ENCODE results near the gene GPRC5C. TPM values are rescaled to one million over a fixed set of nuclear protein-coding genes. Genes with fewer than 3 reads are reported as not detected.

Gene GPRC5C
- total and polyA plus RNA-seq, 11 donors = 22.2 to 59.9 (median 35.3) TPM

DNA sequence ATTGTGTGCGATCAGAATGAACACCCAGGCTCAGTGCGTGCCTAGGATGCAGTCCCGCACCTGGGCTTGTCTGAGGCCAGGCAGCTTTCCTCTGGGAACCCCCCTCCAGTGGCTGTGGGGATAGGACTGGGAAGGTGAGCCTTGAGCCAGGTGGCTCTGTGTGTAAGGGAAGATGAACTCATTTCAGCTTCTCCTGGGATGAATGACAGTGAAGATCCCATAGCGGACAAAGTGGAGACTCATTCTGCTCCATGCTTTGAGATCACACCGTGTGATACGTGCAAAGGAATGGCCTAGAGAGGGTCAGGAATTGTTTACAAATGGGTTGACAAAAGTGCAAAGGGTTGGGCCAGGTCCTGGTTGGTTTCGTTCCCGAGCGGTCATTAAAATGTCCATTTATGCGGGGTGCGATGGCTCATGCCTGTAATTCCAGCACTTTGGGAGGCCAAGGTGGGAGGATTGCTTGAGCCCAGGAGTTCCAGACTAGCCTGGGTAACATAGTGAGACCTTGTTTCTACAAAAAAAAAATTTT is 15.8 kb downstream of the GPRC5C start:
- DNase-seq = no peak
- no peaks in the 10 kb centered on the region for H3K27me3 ChIP-seq
- peaks cover under 1 to 83% (median 56%) of the 10 kb centered on the region in 12 donors for H3K4me1 ChIP-seq
- H3K4me3 ChIP-seq = no peak overlapping the region
- TF ChIP-seq POLR2A (IDR thresholded peaks at IDR 0.05) = no peak
- peaks cover 0 to 16% (median 0%) of the 10 kb centered on the region in 9 donors for H3K36me3 ChIP-seq
- peak overlapping the region in 11 of 12 donors; percentile 52 to 99 (median 86) for H3K27ac ChIP-seq
- ATAC-seq = no peak
- 89 to 93% (median 91%) methylated on average over 11 of the region's 11 CpGs for WGBS, 4 donors
- intact Hi-C loops (cut with DNase I) = loop anchor here in 1 of 10 donors (10.0 kb wide), 1 partner anchor 233 kb away; the partner anchor contains the start of gene TTYH2
- H3K9me3 ChIP-seq = no peaks in the 10 kb centered on the region

DNA sequence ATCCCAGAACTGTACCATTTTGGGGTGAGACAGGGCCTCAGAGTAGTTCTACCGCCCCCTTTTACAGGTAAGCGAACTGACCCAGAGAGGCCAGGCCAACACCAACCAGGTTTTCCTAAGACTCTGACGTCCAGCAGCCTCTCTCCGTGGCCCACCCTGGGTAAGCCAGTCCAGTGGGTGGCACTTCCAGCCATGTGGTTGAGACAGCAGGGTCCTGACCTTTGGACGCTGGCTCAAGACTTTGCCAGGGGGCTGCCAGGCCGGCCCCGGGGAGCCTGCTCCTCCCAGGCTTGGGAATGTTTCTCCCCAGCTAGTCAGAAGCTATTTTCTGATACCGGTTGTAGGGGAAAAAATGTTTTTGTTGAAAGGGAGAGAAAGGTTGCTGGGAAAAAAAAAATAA is 16.9 kb downstream of the GPRC5C start:
- Histone ChIP-seq H3K27me3 (peaks cover 0 to 5% (median 0%) of the 10 kb centered on the region in 9 donors), H3K4me3 (no peak overlapping the region), H3K4me1 (peaks cover 3 to 83% (median 56%) of the 10 kb centered on the region in 12 donors), H3K36me3 (peaks cover 0 to 16% (median 0%) of the 10 kb centered on the region in 9 donors), H3K9me3 (no peaks in the 10 kb centered on the region), H3K27ac (peak overlapping the region in 10 of 12 donors; percentile 27 to 99 (median 76))
- ATAC-seq = no peak
- intact Hi-C loops (cut with DNase I) = loop anchor here in 1 of 10 donors (10.0 kb wide), 1 partner anchor 234 kb away; the partner anchor contains the start of gene TTYH2
- DNase-seq = peak in 2 of 5 donors; percentile 23 to 30
- TF ChIP-seq, protein P1, sequence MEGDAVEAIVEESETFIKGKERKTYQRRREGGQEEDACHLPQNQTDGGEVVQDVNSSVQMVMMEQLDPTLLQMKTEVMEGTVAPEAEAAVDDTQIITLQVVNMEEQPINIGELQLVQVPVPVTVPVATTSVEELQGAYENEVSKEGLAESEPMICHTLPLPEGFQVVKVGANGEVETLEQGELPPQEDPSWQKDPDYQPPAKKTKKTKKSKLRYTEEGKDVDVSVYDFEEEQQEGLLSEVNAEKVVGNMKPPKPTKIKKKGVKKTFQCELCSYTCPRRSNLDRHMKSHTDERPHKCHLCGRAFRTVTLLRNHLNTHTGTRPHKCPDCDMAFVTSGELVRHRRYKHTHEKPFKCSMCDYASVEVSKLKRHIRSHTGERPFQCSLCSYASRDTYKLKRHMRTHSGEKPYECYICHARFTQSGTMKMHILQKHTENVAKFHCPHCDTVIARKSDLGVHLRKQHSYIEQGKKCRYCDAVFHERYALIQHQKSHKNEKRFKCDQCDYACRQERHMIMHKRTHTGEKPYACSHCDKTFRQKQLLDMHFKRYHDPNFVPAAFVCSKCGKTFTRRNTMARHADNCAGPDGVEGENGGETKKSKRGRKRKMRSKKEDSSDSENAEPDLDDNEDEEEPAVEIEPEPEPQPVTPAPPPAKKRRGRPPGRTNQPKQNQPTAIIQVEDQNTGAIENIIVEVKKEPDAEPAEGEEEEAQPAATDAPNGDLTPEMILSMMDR (IDR thresholded peaks at IDR 0.05) = no peak
- TF ChIP-seq POLR2A (IDR thresholded peaks at IDR 0.05) = no peak
- WGBS, 4 donors = 79 to 90% (median 85%) methylated on average over 8 of the region's 8 CpGs

- peak in 1 of 5 donors; percentile 27 for DNase-seq
- TF ChIP-seq, protein P1 (IDR thresholded peaks at IDR 0.05) = no peak
- H3K9me3 ChIP-seq = no peaks in the 10 kb centered on the region
- intact Hi-C loops (cut with DNase I) = loop anchor here in 1 of 10 donors (10.0 kb wide), 1 partner anchor 235 kb away; the partner anchor contains the start of gene TTYH2
- H3K36me3 ChIP-seq = peaks cover 0 to 16% (median 0%) of the 10 kb centered on the region in 9 donors
- ATAC-seq = no peak
- peaks cover 0 to 5% (median 0%) of the 10 kb centered on the region in 9 donors for H3K27me3 ChIP-seq
- peak overlapping the region in 11 of 12 donors; percentile 43 to 99 (median 66) for H3K27ac ChIP-seq
- H3K4me1 ChIP-seq = peaks cover 3 to 81% (median 54%) of the 10 kb centered on the region in 12 donors
- 75 to 81% (median 78%) methylated on average over 11 of the region's 11 CpGs for WGBS, 4 donors
- H3K4me3 ChIP-seq = no peak overlapping the region
Observed at GRCh38 chr17:74449306-74449705, 17.4 kb downstream of the GPRC5C start.

DNA sequence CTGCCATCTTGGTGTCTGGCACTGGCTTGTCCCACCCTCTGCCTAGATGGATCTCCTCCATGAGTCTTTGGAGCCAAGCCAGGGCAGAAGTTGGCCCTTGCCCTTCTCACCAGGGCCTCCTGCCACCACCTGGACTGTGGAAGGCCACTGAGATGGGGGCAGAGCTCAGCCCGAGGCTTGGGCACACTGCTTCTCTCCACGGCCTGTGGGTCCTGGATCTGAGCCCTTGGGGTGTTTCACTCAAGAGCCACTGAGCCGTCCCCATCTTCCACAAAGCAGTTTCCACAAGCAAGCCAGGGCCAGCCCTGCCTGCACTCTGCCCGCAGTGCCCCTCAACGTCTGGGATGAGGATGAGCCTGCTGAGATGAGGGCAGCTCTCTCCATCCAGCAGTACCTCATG is 17.9 kb downstream of the GPRC5C start:
- Histone ChIP-seq H3K36me3 (peaks cover 0 to 16% (median 0%) of the 10 kb centered on the region in 9 donors), H3K27ac (peak overlapping the region in 11 of 12 donors; percentile 33 to 99 (median 66)), H3K9me3 (no peaks in the 10 kb centered on the region), H3K4me3 (no peak overlapping the region), H3K4me1 (peaks cover 7 to 81% (median 54%) of the 10 kb centered on the region in 12 donors), H3K27me3 (peaks cover 0 to 5% (median 0%) of the 10 kb centered on the region in 9 donors)
- intact Hi-C loops (cut with DNase I) = loop anchor here in 7 of 10 donors (5.0 to 10.0 kb wide), 5 partner anchors 145 to 245 kb away; partner anchors contain the start of genes TTYH2 (in 5 of the 7) and RPL38 (in 2 of the 7)
- WGBS, 4 donors = 80 to 93% (median 88%) methylated on average over 1 to 5 of the region's 5 CpGs
- ATAC-seq (no peak), DNase-seq (peak in 1 of 5 donors; percentile 67)
- TF ChIP-seq POLR2A (IDR thresholded peaks at IDR 0.05) = no peak
- TF ChIP-seq, protein P1 (IDR thresholded peaks at IDR 0.05) = no peak

Data from heart left ventricle (tissue), 16 donors.